GM12892 (cell line): ENCODE measurements around the gene EGFR.

Experiments
- POLR2A ChIP-seq: IDR thresholded peaks from 2 replicates; pipeline ENCODE4 v1.6.1; 2011; ENCODE audit warnings: low read depth, low read length, control low read depth
- TAF1 ChIP-seq: IDR thresholded peaks from 2 replicates; pipeline ENCODE4 v1.6.1; 2011; ENCODE audit warnings: low read depth, mild to moderate bottlenecking, control low read depth, low read length, borderline replicate concordance

DNA sequence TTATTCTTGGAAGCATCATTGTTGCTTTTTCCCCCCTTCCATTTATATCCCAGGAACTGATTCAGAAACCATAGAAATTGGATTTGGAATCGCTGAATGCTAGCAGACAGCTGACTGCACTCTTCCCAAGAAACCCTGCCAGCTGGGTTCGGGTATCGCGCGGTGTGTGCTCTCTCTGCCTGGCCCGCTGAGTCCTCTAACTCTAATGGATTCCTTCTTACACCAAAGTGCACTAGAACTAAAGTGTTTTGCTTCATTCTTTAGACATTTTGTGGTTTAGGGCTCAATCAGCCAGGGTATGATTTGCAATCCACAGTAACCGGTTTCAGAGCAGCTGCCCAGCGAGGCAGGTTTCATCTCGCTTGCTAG is 92.2 kb downstream of the EGFR start:
- TF ChIP-seq POLR2A (no peak), TAF1 (no peak)
